GM12878 (cell line): ENCODE measurements around the gene SHB. TPM values are rescaled to one million over a fixed set of nuclear protein-coding genes. Genes with fewer than 3 reads are reported as not detected.

Source experiments
- ATAC-seq: fragments of 200-7000 bp; cut with Tn5 transposase; 3 replicates; pipeline ENCODE4 v1.9.1; 2020; ENCODE audit warnings: mild to moderate bottlenecking, moderate library complexity
- BruUV-seq: library from RNA; stranded (reverse); fragments of 400-500 nt; replicated peaks from 2 replicates; lab custom pipeline; 2021; lab: Mats Ljungman, UMichigan
- CTCF ChIA-PET: fragments of 300-600 bp; sonication (Branson Sonifier 250); formaldehyde crosslinking; extraction: SDS; loops from one replicate; lab custom pipeline; 2021; ENCODE audit warnings: inconsistent platforms; lab: Yijun Ruan, JAX
- POLR2A ChIA-PET: fragments of 350-600 bp; formaldehyde crosslinking; extraction: SDS; loops from one replicate; lab custom pipeline; 2021; ENCODE audit warnings: inconsistent platforms; lab: Charles Lee
- RAD21 ChIA-PET: fragments of 300-600 bp; sonication (Branson Sonifier 250); formaldehyde crosslinking; loops from one replicate; lab custom pipeline; 2023; ENCODE audit warnings: antibody characterized with exemption; ENCODE audit not compliant: unreplicated experiment; lab: Charles Lee
- SMC1A ChIA-PET: fragments of 300-600 bp; sonication (Branson Sonifier 250); formaldehyde crosslinking; loops from one replicate; lab custom pipeline; 2023; ENCODE audit not compliant: unreplicated experiment, uncharacterized antibody; lab: Charles Lee
- DNase-seq: peaks from one replicate; pipeline ENCODE4 v3.0.0-alpha.2; 2011; ENCODE audit warnings: low read depth, low spot score
- FAIRE-seq: peaks from 3 replicates; lab custom pipeline; 2011; peaks lifted over from hg19 to GRCh38; lab: Jason Lieb, UNC
- H2AFZ ChIP-seq: 2 replicates; pipeline ENCODE4 v1.6.0; 2011; ENCODE audit warnings: low read depth, low read length, control low read depth; ENCODE audit not compliant: control insufficient read depth
- H3K27ac ChIP-seq: 2 replicates; pipeline ENCODE4 v1.5.1; 2011; ENCODE audit warnings: control low read depth; ENCODE audit not compliant: control insufficient read depth, insufficient read depth
- H3K27me3 ChIP-seq, 2 experiments: replicated peaks in 1 of 2; 2 replicates each; pipeline versions ENCODE4 v1.6.0 to v1.6.1; 2011; ENCODE audit warnings: low read length in 1 of 2; ENCODE audit not compliant: control insufficient read depth in 2 of 2, insufficient read depth in 2 of 2
- H3K36me3 ChIP-seq, 2 experiments: 2 replicates each; pipeline ENCODE4 v1.5.1; 2011; ENCODE audit warnings: low read length in 1 of 2; ENCODE audit not compliant: control insufficient read depth in 2 of 2, insufficient read depth in 2 of 2
- H3K4me1 ChIP-seq: 2 replicates; pipeline ENCODE4 v1.6.1; 2011; ENCODE audit warnings: mild to moderate bottlenecking, low read length, moderate library complexity, mixed read lengths; ENCODE audit not compliant: control insufficient read depth, insufficient read depth
- H3K4me2 ChIP-seq: 2 replicates; pipeline ENCODE4 v1.6.0; 2011; ENCODE audit warnings: control low read depth; ENCODE audit not compliant: control insufficient read depth, insufficient read depth
- H3K4me3 ChIP-seq: fragments of 200-600 bp; sonication (generic); 2 replicates; pipeline ENCODE4 v1.5.1; 2016
- H3K79me2 ChIP-seq: 2 replicates; pipeline ENCODE4 v1.6.0; 2011; ENCODE audit warnings: low read length; ENCODE audit not compliant: control insufficient read depth, insufficient read depth
- H3K9ac ChIP-seq: 2 replicates; pipeline ENCODE4 v1.8.0; 2011; ENCODE audit warnings: low read length, control low read depth, mixed read lengths; ENCODE audit not compliant: control insufficient read depth, insufficient read depth
- H3K9me3 ChIP-seq: replicated peaks from 3 replicates; pipeline ENCODE4 v1.5.1; 2011; ENCODE audit warnings: mild to moderate bottlenecking, low read length; ENCODE audit not compliant: control insufficient read depth, insufficient read depth
- H4K20me1 ChIP-seq: 2 replicates; pipeline ENCODE4 v1.6.0; 2011; ENCODE audit not compliant: control insufficient read depth, insufficient read depth
- ESRRA ChIP-seq: IDR thresholded peaks from 2 replicates; pipeline ENCODE4 v1.6.1; 2012; ENCODE audit warnings: mild to moderate bottlenecking, low read length, improper control_type of control experiment
- HDGF ChIP-seq: fragments of 450-650 bp; IDR thresholded peaks from 2 replicates; pipeline ENCODE4 v1.6.1; 2016; ENCODE audit warnings: antibody characterized with exemption
- KDM1A ChIP-seq: fragments of 200-600 bp; sonication (generic); IDR thresholded peaks from 2 replicates; pipeline ENCODE4 v1.6.1; 2016; ENCODE audit warnings: borderline replicate concordance
- NRF1 ChIP-seq: conservative IDR thresholded peaks from 2 replicates; pipeline ENCODE4 v1.6.1; 2011; ENCODE audit warnings: mild to moderate bottlenecking, low read depth, low read length, improper control_type of control experiment
- PAX5 ChIP-seq: IDR thresholded peaks from 2 replicates; pipeline ENCODE4 v1.6.1; 2011; ENCODE audit warnings: low read depth, low read length, borderline replicate concordance
- RFX5 ChIP-seq: IDR thresholded peaks from 2 replicates; pipeline ENCODE4 v1.6.1; 2011; ENCODE audit warnings: low read depth, low read length, improper control_type of control experiment
- SIX5 ChIP-seq: IDR thresholded peaks from 2 replicates; pipeline ENCODE4 v1.6.1; 2011; ENCODE audit warnings: mild to moderate bottlenecking, low read depth, low read length, moderate library complexity; ENCODE audit not compliant: severe bottlenecking
- ZBTB33 ChIP-seq: fragments of 450-650 bp; IDR thresholded peaks from 2 replicates; pipeline ENCODE4 v1.6.1; 2017; ENCODE audit warnings: mild to moderate bottlenecking
- ZBTB4 ChIP-seq: fragments of 450-650 bp; formaldehyde crosslinking; IDR thresholded peaks from 2 replicates; pipeline ENCODE4 v1.4.0; 2022; ENCODE audit warnings: mild to moderate bottlenecking, moderate library complexity
- WGBS: methylation state at CpG from one replicate; pipeline ENCODE4 v1.1.6; 2016; ENCODE audit warnings: low lambda C conversion rate; ENCODE audit not compliant: insufficient replicate concordance, insufficient coverage; ENCODE audit errors: missing lambda C conversion rate; 5-methylcytosine and 5-hydroxymethylcytosine counted together
- in situ Hi-C: fragments of 300-500 bp; cut with MboI; formaldehyde crosslinking; loops from 9 replicates; pipeline ENCODE4 v1.14.3; 2018; ENCODE audit warnings: mixed read lengths
- intact Hi-C: fragments of 100-400 bp; cut with micrococcal nuclease; formaldehyde crosslinking; loops from one replicate; pipeline ENCODE4 v1.14.2; 2022; ENCODE audit not compliant: unreplicated experiment
- polyA plus RNA-seq, 11 experiments: library from polyadenylated mRNA; depleted of rRNA in 4 of 11; unstranded in 6 of 11; stranded (reverse) in 5 of 11; fragments of >200 nt; fragmentation: Nextera tagmentation in 4 of 11; fragmentation: Illumina TruSeq in 1 of 11; extraction: Ambion mirVana in 4 of 11; extraction: Trizol in 1 of 11; gene quantifications; 1 replicate in 1 of 11; 2 replicates in 10 of 11; pipeline versions ENCODE4 v1.2.1 to v1.2.3, GENCODE V29; 2011 to 2016; ENCODE audit warnings: inconsistent platforms in 2 of 11, missing spikeins in 2 of 11, low read depth in 1 of 11
- total RNA-seq, 4 experiments: library from RNA; depleted of rRNA in 3 of 4; stranded (reverse); fragments of >200 nt in 3 of 4; fragmentation: Illumina TruSeq in 1 of 4; extraction: Trizol in 1 of 4; gene quantifications; 2 replicates each; pipeline versions ENCODE4 v1.2.1 to v1.2.3, GENCODE V29; 2013 to 2021
- TF ChIP-seq, protein P1 (sequence below): IDR thresholded peaks from 2 replicates; pipeline ENCODE4 v1.6.1; 2012; ENCODE audit warnings: improper control_type of control experiment, low read depth, low read length; ENCODE audit not compliant: insufficient replicate concordance
- TF ChIP-seq, protein P2 (sequence below), 3 experiments: IDR thresholded peaks in 2 of 3; conservative IDR thresholded peaks in 1 of 3; 2 replicates each; pipeline ENCODE4 v1.5.1; 2011; ENCODE audit warnings: low read depth in 3 of 3, low read length in 3 of 3, mild to moderate bottlenecking in 3 of 3, control low read depth in 2 of 3, moderate library complexity in 2 of 3, inconsistent platforms in 1 of 3, mixed read lengths in 1 of 3; ENCODE audit not compliant: control insufficient read depth in 2 of 3, insufficient read depth in 1 of 3; ENCODE audit errors: extremely low read depth in 1 of 3

Gene SHB
- total and polyA plus RNA-seq, 10 of the 15 experiments (the other 5 are each of a cell fraction or from before 2014, with no cell fraction given) = 0.29 to 6.2 (median 1.3) TPM

DNA sequence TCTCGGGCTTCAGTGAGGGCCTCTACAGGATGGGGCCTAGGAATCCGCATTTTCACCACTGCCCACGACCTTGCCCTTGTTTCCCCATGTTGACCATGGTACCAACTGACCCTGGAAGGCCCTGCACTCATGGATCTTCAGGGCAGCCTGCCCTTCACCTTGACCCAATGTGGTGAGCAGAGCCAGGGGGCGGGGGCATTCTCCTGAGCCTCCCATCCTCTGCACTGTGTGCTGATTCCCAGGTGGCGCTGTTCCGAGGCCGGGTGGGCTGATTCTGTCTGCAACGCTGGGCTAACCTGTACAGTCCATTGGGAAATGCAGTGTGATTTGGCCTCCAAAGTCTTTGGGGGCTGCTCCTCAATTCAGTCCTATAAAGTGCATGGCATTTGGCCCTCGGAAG, 68.7 kb downstream of the SHB start:
- Histone ChIP-seq H3K36me3 (no peaks in the 10 kb centered on the region), H3K27ac (no peak overlapping the region), H3K9ac (no peak overlapping the region), H3K27me3 (no peaks in the 10 kb centered on the region), H3K79me2 (no peaks in the 10 kb centered on the region), H3K4me2 (peak overlapping the region; percentile 7), H4K20me1 (no peaks in the 10 kb centered on the region), H3K4me1 (peaks cover 30% of the 10 kb centered on the region), H3K9me3 (no peaks in the 10 kb centered on the region), H3K4me3 (no peak overlapping the region), H2AFZ (no peak overlapping the region)
- FAIRE-seq (no peak), ATAC-seq (peak; percentile 4; the same call in 2 of the 3 replicates), DNase-seq (no peak)
- CTCF ChIA-PET = interaction anchor here (1.3 to 1.5 kb wide), 2 partner anchors 16 to 61 kb away, joined by 3 to 8 read pairs; no protein-coding TSS in a partner anchor
- POLR2A ChIA-PET = interaction anchor here (1.3 kb wide), 1 partner anchor 20 kb away, joined by 3 read pairs; no protein-coding TSS in a partner anchor
- in situ Hi-C loops = loop anchor here (25.0 kb wide), 1 partner anchor 513 kb away; the partner anchor contains the start of gene POLR1E
- no TSS peak for BruUV-seq
- 92% methylated on average over 9 of the region's 9 CpGs for WGBS
- RAD21 ChIA-PET = interaction anchor here (1.2 to 4.0 kb wide), 7 partner anchors 8 to 89 kb away, joined by 3 to 23 read pairs (median 6); no protein-coding TSS in a partner anchor
- SMC1A ChIA-PET = interaction anchor here (1.4 to 3.6 kb wide), 6 partner anchors 8 to 264 kb away, joined by 4 to 12 read pairs (median 5); no protein-coding TSS in a partner anchor
- intact Hi-C loops = no loop called here
- TF ChIP-seq RFX5 (no peak), KDM1A (no peak), ZBTB4 (CRISPR knock-in tag) (no peak), NRF1 (no peak), ZBTB33 (no peak), HDGF (no peak), SIX5 (no peak), PAX5 (no peak), ESRRA (no peak)
- TF ChIP-seq, protein P1, sequence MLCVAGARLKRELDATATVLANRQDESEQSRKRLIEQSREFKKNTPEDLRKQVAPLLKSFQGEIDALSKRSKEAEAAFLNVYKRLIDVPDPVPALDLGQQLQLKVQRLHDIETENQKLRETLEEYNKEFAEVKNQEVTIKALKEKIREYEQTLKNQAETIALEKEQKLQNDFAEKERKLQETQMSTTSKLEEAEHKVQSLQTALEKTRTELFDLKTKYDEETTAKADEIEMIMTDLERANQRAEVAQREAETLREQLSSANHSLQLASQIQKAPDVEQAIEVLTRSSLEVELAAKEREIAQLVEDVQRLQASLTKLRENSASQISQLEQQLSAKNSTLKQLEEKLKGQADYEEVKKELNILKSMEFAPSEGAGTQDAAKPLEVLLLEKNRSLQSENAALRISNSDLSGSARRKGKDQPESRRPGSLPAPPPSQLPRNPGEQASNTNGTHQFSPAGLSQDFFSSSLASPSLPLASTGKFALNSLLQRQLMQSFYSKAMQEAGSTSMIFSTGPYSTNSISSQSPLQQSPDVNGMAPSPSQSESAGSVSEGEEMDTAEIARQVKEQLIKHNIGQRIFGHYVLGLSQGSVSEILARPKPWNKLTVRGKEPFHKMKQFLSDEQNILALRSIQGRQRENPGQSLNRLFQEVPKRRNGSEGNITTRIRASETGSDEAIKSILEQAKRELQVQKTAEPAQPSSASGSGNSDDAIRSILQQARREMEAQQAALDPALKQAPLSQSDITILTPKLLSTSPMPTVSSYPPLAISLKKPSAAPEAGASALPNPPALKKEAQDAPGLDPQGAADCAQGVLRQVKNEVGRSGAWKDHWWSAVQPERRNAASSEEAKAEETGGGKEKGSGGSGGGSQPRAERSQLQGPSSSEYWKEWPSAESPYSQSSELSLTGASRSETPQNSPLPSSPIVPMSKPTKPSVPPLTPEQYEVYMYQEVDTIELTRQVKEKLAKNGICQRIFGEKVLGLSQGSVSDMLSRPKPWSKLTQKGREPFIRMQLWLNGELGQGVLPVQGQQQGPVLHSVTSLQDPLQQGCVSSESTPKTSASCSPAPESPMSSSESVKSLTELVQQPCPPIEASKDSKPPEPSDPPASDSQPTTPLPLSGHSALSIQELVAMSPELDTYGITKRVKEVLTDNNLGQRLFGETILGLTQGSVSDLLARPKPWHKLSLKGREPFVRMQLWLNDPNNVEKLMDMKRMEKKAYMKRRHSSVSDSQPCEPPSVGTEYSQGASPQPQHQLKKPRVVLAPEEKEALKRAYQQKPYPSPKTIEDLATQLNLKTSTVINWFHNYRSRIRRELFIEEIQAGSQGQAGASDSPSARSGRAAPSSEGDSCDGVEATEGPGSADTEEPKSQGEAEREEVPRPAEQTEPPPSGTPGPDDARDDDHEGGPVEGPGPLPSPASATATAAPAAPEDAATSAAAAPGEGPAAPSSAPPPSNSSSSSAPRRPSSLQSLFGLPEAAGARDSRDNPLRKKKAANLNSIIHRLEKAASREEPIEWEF = no peak
- TF ChIP-seq, protein P2, sequence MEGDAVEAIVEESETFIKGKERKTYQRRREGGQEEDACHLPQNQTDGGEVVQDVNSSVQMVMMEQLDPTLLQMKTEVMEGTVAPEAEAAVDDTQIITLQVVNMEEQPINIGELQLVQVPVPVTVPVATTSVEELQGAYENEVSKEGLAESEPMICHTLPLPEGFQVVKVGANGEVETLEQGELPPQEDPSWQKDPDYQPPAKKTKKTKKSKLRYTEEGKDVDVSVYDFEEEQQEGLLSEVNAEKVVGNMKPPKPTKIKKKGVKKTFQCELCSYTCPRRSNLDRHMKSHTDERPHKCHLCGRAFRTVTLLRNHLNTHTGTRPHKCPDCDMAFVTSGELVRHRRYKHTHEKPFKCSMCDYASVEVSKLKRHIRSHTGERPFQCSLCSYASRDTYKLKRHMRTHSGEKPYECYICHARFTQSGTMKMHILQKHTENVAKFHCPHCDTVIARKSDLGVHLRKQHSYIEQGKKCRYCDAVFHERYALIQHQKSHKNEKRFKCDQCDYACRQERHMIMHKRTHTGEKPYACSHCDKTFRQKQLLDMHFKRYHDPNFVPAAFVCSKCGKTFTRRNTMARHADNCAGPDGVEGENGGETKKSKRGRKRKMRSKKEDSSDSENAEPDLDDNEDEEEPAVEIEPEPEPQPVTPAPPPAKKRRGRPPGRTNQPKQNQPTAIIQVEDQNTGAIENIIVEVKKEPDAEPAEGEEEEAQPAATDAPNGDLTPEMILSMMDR (IDR thresholded peaks at IDR 0.05 in 2 of 3, conservative IDR thresholded peaks at IDR 0.05 in 1 of 3; ENCODE audit: control insufficient read depth in 2 of 3, extremely low read depth in 1 of 3, insufficient read depth in 1 of 3, low read depth in 3 of 3, low read length in 3 of 3) = no peak
